KMS-11 (cell line): ENCODE results near the gene FARS2.

ENCODE experiments used
- H2AFZ ChIP-seq: fragments of 200-600 bp; sonication (generic); 2 replicates; pipeline ENCODE4 v1.6.1; 2016; ENCODE audit warnings: antibody characterized with exemption, mixed run types, low read depth
- H3K27ac ChIP-seq: fragments of 200-600 bp; sonication (generic); 2 replicates; pipeline ENCODE4 v1.6.1; 2016; ENCODE audit warnings: mild to moderate bottlenecking, mixed run types
- H3K27me3 ChIP-seq: fragments of 200-600 bp; sonication (generic); 2 replicates; pipeline ENCODE4 v1.6.1; 2017; ENCODE audit warnings: mild to moderate bottlenecking, low read depth, mixed run types, moderate library complexity; ENCODE audit not compliant: insufficient read depth
- H3K36me3 ChIP-seq: fragments of 200-600 bp; sonication (generic); 2 replicates; pipeline ENCODE4 v1.6.1; 2017; ENCODE audit warnings: mild to moderate bottlenecking, mixed run types; ENCODE audit not compliant: insufficient read depth
- H3K4me1 ChIP-seq: fragments of 200-600 bp; sonication (generic); 2 replicates; pipeline ENCODE4 v1.6.1; 2016; ENCODE audit warnings: mild to moderate bottlenecking, low read depth, mixed run types; ENCODE audit not compliant: poor library complexity, severe bottlenecking
- H3K4me2 ChIP-seq: fragments of 200-600 bp; sonication (generic); 2 replicates; pipeline ENCODE4 v1.7.0; 2016; ENCODE audit warnings: mild to moderate bottlenecking, mixed run types
- H3K4me3 ChIP-seq: fragments of 200-600 bp; sonication (generic); IDR thresholded peaks from 2 replicates; pipeline ENCODE4 v1.6.1; 2017; ENCODE audit warnings: low read depth, low read length, mixed read lengths; ENCODE audit not compliant: insufficient read depth
- H3K79me2 ChIP-seq: fragments of 200-600 bp; sonication (generic); 2 replicates; pipeline ENCODE4 v1.6.1; 2016; ENCODE audit warnings: low read depth, mixed run types; ENCODE audit not compliant: insufficient read depth
- H3K9ac ChIP-seq: fragments of 200-600 bp; sonication (generic); 2 replicates; pipeline ENCODE4 v1.6.1; 2016; ENCODE audit warnings: mild to moderate bottlenecking, mixed run types
- H4K20me1 ChIP-seq: fragments of 200-600 bp; sonication (generic); 2 replicates; pipeline ENCODE4 v1.6.1; 2016; ENCODE audit warnings: mild to moderate bottlenecking, mixed run types; ENCODE audit not compliant: insufficient read depth
- CTCF ChIP-seq: fragments of 200-600 bp; sonication (generic); conservative IDR thresholded peaks from 2 replicates; pipeline ENCODE4 v1.6.1; 2017; ENCODE audit warnings: low read depth, mild to moderate bottlenecking, antibody characterized with exemption, low read length, moderate library complexity, mixed read lengths

The FARS2 gene

GRCh38 chr6:5388326-5388725, 127.0 kb downstream of the FARS2 start:
- no peak overlapping the region for H3K27ac ChIP-seq

GRCh38 chr6:5389086-5389745, 127.9 kb downstream of the FARS2 start:
- Histone ChIP-seq H4K20me1 (no peaks in the 10 kb centered on the region), H2AFZ (no peak overlapping the region), H3K27me3 (no peaks in the 10 kb centered on the region), H3K36me3 (no peaks in the 10 kb centered on the region), H3K4me1 (no peaks in the 10 kb centered on the region), H3K4me3 (no peak overlapping the region), H3K4me2 (no peak overlapping the region), H3K27ac (no peak overlapping the region), H3K79me2 (no peaks in the 10 kb centered on the region), H3K9ac (no peak overlapping the region)
- TF ChIP-seq CTCF, result no peak

More at GRCh38 chr6:5388326-5388725, 127.0 kb downstream of the FARS2 start:
- Histone ChIP-seq H3K4me2 (no peak overlapping the region), H3K4me1 (no peaks in the 10 kb centered on the region), H3K9ac (no peak overlapping the region), H3K27me3 (no peaks in the 10 kb centered on the region), H2AFZ (no peak overlapping the region), H3K4me3 (no peak overlapping the region), H3K79me2 (no peaks in the 10 kb centered on the region), H3K36me3 (no peaks in the 10 kb centered on the region), H4K20me1 (no peaks in the 10 kb centered on the region)
- TF ChIP-seq CTCF, result no peak

GRCh38 chr6:5390177-5390576, 128.9 kb downstream of the FARS2 start:
- Histone ChIP-seq H3K79me2 (no peaks in the 10 kb centered on the region), H4K20me1 (no peaks in the 10 kb centered on the region), H3K9ac (no peak overlapping the region), H3K4me3 (no peak overlapping the region), H3K27me3 (no peaks in the 10 kb centered on the region), H3K36me3 (no peaks in the 10 kb centered on the region), H3K27ac (no peak overlapping the region), H3K4me1 (no peaks in the 10 kb centered on the region), H3K4me2 (no peak overlapping the region), H2AFZ (no peak overlapping the region)
- no peak for TF ChIP-seq CTCF

GRCh38 chr6:5394280-5394679, 133.0 kb downstream of the FARS2 start:
- H3K9ac ChIP-seq, result no peak overlapping the region
- H3K27me3 ChIP-seq, result no peaks in the 10 kb centered on the region
- H3K79me2 ChIP-seq, result no peaks in the 10 kb centered on the region
- no peak overlapping the region for H3K27ac ChIP-seq
- H3K4me3 ChIP-seq, result no peak overlapping the region
- H3K4me1 ChIP-seq, result no peaks in the 10 kb centered on the region
- no peaks in the 10 kb centered on the region for H3K36me3 ChIP-seq
- no peak overlapping the region for H2AFZ ChIP-seq
- H3K4me2 ChIP-seq, result no peak overlapping the region
- no peaks in the 10 kb centered on the region for H4K20me1 ChIP-seq
- TF ChIP-seq CTCF, result no peak
